ENCODE measurements around the gene DSG4. TPM values are rescaled to one million over a fixed set of nuclear protein-coding genes. Genes with fewer than 3 reads are reported as not detected.

The DSG4 gene
- total RNA-seq, 1 donor from 2014 or later, result not detected

DNA sequence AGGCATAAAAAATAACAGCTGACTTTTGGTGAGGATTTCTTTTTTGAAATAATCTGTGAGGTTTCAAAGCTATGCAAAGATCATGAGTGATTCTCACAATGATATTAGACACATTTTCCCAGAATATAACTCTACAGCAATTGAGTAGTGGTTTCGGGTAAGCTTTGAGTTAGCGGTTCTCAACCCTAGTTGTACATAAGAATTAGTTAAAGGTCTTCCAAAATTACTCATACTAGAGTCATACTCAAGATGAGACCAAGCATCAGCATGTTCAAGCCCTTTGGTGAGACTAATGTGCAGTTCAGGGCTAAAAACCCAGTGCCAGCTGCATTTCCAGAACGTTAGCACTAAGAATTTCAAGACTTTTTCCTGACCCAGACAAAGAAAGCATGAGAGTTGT, 31.1 kb downstream of the DSG4 start:
- no peaks in the 10 kb centered on the region for H3K9me3 Mint-ChIP-seq (ENCODE audit: unreplicated experiment)
- H3K4me1 Mint-ChIP-seq (ENCODE audit: low read depth, unreplicated experiment), result no peaks in the 10 kb centered on the region
- no peak overlapping the region for H3K27ac Mint-ChIP-seq (ENCODE audit: unreplicated experiment)
- TF ChIP-seq, protein P1, sequence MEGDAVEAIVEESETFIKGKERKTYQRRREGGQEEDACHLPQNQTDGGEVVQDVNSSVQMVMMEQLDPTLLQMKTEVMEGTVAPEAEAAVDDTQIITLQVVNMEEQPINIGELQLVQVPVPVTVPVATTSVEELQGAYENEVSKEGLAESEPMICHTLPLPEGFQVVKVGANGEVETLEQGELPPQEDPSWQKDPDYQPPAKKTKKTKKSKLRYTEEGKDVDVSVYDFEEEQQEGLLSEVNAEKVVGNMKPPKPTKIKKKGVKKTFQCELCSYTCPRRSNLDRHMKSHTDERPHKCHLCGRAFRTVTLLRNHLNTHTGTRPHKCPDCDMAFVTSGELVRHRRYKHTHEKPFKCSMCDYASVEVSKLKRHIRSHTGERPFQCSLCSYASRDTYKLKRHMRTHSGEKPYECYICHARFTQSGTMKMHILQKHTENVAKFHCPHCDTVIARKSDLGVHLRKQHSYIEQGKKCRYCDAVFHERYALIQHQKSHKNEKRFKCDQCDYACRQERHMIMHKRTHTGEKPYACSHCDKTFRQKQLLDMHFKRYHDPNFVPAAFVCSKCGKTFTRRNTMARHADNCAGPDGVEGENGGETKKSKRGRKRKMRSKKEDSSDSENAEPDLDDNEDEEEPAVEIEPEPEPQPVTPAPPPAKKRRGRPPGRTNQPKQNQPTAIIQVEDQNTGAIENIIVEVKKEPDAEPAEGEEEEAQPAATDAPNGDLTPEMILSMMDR (IDR thresholded peaks at IDR 0.05; ENCODE audit: partially characterized antibody, unreplicated experiment), result no peak
- H3K4me3 Mint-ChIP-seq (ENCODE audit: unreplicated experiment), result no peak overlapping the region
- no peaks in the 10 kb centered on the region for H3K36me3 Mint-ChIP-seq (ENCODE audit: unreplicated experiment)
- no peak for DNase-seq
- H3K27me3 Mint-ChIP-seq (ENCODE audit: unreplicated experiment), result no peaks in the 10 kb centered on the region

DNA sequence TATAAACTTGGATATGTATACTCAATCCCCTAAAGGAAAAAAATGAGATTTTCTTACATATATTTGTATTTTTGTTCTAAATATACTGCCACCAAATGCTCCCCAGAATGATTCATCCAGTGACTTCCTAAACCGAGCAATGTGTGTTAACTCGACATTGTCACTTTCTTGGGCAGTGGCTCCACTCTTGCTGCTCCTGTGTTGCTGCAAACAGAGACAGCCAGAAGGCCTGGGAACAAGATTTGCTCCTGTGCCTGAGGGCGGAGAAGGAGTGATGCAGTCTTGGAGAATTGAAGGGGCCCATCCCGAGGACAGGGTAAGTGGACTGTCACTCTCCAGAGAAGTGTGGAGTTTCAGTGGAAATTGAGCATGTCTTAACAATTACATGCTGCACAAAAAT, 32.7 kb downstream of the DSG4 start:
- H3K27me3 Mint-ChIP-seq (ENCODE audit: unreplicated experiment), result no peaks in the 10 kb centered on the region
- H3K27ac Mint-ChIP-seq (ENCODE audit: unreplicated experiment), result no peak overlapping the region
- no peak for DNase-seq
- TF ChIP-seq, protein P1 (IDR thresholded peaks at IDR 0.05; ENCODE audit: partially characterized antibody, unreplicated experiment), result no peak
- H3K4me1 Mint-ChIP-seq (ENCODE audit: low read depth, unreplicated experiment), result no peaks in the 10 kb centered on the region
- no peaks in the 10 kb centered on the region for H3K9me3 Mint-ChIP-seq (ENCODE audit: unreplicated experiment)
- H3K36me3 Mint-ChIP-seq (ENCODE audit: unreplicated experiment), result no peaks in the 10 kb centered on the region
- no peak overlapping the region for H3K4me3 Mint-ChIP-seq (ENCODE audit: unreplicated experiment)

DNA sequence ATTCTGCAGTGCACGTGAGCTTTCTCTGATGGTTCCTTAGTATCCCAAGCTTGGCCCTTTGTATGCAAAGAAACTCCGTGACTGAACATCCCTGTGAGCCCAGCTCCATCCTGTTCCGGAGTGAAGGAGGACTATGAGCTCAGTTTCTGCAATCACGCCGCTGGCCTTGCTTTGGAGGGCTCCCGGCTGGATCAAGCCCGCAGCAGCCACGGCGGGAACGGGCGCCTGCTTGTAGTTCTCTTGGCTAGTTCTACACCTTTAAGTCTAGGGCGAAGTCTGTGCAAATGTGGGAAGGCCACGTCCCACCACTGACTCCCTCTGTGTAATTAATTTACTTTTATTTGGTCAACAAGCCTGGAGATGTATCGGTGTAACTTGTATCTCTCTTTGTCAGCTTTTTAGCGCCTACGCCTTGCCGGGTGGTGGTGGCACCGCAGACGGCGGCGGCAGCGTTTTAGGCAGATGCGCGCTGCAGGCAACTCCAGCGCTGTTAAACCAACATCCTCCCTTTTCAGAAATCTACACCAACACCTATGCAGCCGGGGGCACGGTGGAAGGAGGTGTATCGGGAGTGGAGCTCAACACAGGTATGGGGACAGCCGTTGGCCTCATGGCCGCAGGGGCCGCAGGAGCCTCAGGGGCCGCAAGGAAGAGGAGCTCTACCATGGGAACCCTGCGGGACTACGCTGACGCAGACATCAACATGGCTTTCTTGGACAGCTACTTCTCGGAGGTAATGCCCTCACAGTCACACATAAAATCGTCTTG, 34.3 kb downstream of the DSG4 start:
- DNase-seq, result no peak
- H3K27me3 Mint-ChIP-seq (ENCODE audit: unreplicated experiment), result no peaks in the 10 kb centered on the region
- H3K4me3 Mint-ChIP-seq (ENCODE audit: unreplicated experiment), result no peak overlapping the region

DNA sequence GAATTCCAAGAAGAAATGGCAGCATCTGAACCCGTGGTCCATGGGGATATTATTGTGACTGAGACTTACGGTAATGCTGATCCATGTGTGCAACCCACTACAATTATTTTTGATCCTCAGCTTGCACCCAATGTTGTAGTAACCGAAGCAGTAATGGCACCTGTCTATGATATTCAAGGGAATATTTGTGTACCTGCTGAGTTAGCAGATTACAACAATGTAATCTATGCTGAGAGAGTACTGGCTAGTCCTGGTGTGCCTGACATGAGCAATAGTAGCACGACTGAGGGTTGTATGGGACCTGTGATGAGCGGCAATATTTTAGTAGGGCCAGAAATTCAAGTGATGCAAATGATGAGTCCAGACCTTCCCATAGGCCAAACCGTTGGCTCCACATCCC, 36.6 kb downstream of the DSG4 start:
- Mint-ChIP-seq H3K27me3 (ENCODE audit: unreplicated experiment) (no peaks in the 10 kb centered on the region), H3K9me3 (ENCODE audit: unreplicated experiment) (no peaks in the 10 kb centered on the region), H3K4me1 (ENCODE audit: low read depth, unreplicated experiment) (no peaks in the 10 kb centered on the region), H3K4me3 (ENCODE audit: unreplicated experiment) (no peak overlapping the region), H3K36me3 (ENCODE audit: unreplicated experiment) (no peaks in the 10 kb centered on the region), H3K27ac (ENCODE audit: unreplicated experiment) (no peak overlapping the region)
- TF ChIP-seq, protein P1 (IDR thresholded peaks at IDR 0.05; ENCODE audit: partially characterized antibody, unreplicated experiment), result no peak
- DNase-seq, result no peak

More for the DNA sequence above, 34.3 kb downstream of the DSG4 start:
- TF ChIP-seq, protein P1 (IDR thresholded peaks at IDR 0.05; ENCODE audit: partially characterized antibody, unreplicated experiment), result no peak
- Mint-ChIP-seq H3K36me3 (ENCODE audit: unreplicated experiment) (no peaks in the 10 kb centered on the region), H3K9me3 (ENCODE audit: unreplicated experiment) (no peaks in the 10 kb centered on the region), H3K27ac (ENCODE audit: unreplicated experiment) (no peak overlapping the region), H3K4me1 (ENCODE audit: low read depth, unreplicated experiment) (no peaks in the 10 kb centered on the region)

DNA sequence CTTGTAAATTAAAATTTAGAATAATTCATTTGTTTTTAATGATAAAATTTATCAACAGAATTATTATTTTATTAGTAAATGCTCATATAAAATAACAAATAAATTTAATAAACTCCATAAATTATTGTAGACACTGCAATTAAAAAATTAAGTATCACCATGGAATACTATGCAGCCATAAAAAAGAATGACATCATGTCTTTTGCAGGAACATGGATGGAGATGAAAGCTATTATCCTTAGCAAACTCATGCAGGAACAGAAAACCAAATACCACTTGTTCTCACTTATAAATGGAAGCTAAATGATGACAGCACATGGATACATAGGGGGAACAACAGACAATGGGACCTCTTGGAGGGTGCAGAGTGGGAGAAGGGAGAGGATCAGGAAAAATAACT, 41.3 kb downstream of the DSG4 start:
- TF ChIP-seq, protein P1 (IDR thresholded peaks at IDR 0.05; ENCODE audit: partially characterized antibody, unreplicated experiment), result no peak
- no peak for DNase-seq
- Mint-ChIP-seq H3K4me1 (ENCODE audit: low read depth, unreplicated experiment) (no peaks in the 10 kb centered on the region), H3K36me3 (ENCODE audit: unreplicated experiment) (no peaks in the 10 kb centered on the region), H3K9me3 (ENCODE audit: unreplicated experiment) (no peaks in the 10 kb centered on the region), H3K27me3 (ENCODE audit: unreplicated experiment) (no peaks in the 10 kb centered on the region), H3K4me3 (ENCODE audit: unreplicated experiment) (no peak overlapping the region), H3K27ac (ENCODE audit: unreplicated experiment) (no peak overlapping the region)
